K562 (cell line): Measurements from ENCODE around the gene PDCD1LG2. TPM values are rescaled to one million over a fixed set of nuclear protein-coding genes. Genes with fewer than 3 reads are reported as not detected.

Experiments used
- ATAC-seq: fragments of 200-7000 bp; cut with Tn5 transposase; 3 replicates; pipeline ENCODE4 v1.9.1; 2020; ENCODE audit warnings: moderate library complexity
- BruUV-seq: library from RNA; stranded (reverse); fragments of 400-500 nt; replicated peaks from 2 replicates; lab custom pipeline; 2021; lab: Mats Ljungman, UMichigan
- CTCF ChIA-PET: fragments of 300-600 bp; formaldehyde crosslinking; extraction: SDS; loops from one replicate; lab custom pipeline; 2021; ENCODE audit warnings: low intra/inter-chr PET ratio; lab: Yijun Ruan, JAX
- POLR2A ChIA-PET: fragments of 300-600, 350-650 bp; sonication (Branson Sonifier 250); formaldehyde crosslinking; extraction: SDS; loops from one replicate; lab custom pipeline; 2021; ENCODE audit warnings: antibody characterized with exemption, inconsistent platforms; lab: Yijun Ruan, JAX
- DNase-seq, 4 experiments: peaks; one replicate each; pipeline versions ENCODE4 v3.0.0 to v3.0.0-alpha.2; 2011 to 2018; ENCODE audit warnings: low spot score in 3 of 4, mixed read lengths in 3 of 4; ENCODE audit errors: extremely low read depth in 1 of 4
- FAIRE-seq: peaks from 2 replicates; lab custom pipeline; 2011; peaks lifted over from hg19 to GRCh38; lab: Jason Lieb, UNC
- H2AFZ ChIP-seq: 2 replicates; pipeline ENCODE4 v1.6.0; 2011; ENCODE audit warnings: low read depth, low read length, control low read depth, inconsistent platforms
- H3K27ac ChIP-seq: fragments of 200-600 bp; 3 replicates; pipeline ENCODE4 v1.8.0; 2011; ENCODE audit warnings: low read depth, mild to moderate bottlenecking, control low read depth, inconsistent platforms, low read length, moderate library complexity, mixed read lengths; ENCODE audit errors: extremely low read depth
- H3K27me3 ChIP-seq, 2 experiments: fragments of 300-600 bp in 1 of 2; 2 replicates in 1 of 2; 3 replicates in 1 of 2; pipeline versions ENCODE4 v1.6.0 to v1.8.0; 2011; ENCODE audit warnings: inconsistent platforms in 2 of 2, low read length in 2 of 2, mild to moderate bottlenecking in 1 of 2, mixed read lengths in 1 of 2, moderate library complexity in 1 of 2; ENCODE audit not compliant: control insufficient read depth in 2 of 2, insufficient read depth in 2 of 2
- H3K36me3 ChIP-seq: fragments of 300-600 bp; 3 replicates; pipeline ENCODE4 v1.8.0; 2011; ENCODE audit warnings: mild to moderate bottlenecking, low read length, inconsistent platforms; ENCODE audit not compliant: control insufficient read depth, insufficient read depth
- H3K4me1 ChIP-seq, 2 experiments: fragments of 200-600 bp in 1 of 2; replicated peaks in 1 of 2; 2 replicates in 1 of 2; 3 replicates in 1 of 2; pipeline versions ENCODE4 v1.5.1 to v1.8.0; 2011; ENCODE audit warnings: inconsistent platforms in 2 of 2, low read length in 2 of 2, mild to moderate bottlenecking in 1 of 2, mixed read lengths in 1 of 2, moderate library complexity in 1 of 2; ENCODE audit not compliant: control insufficient read depth in 2 of 2, insufficient read depth in 2 of 2
- H3K4me2 ChIP-seq: 2 replicates; pipeline ENCODE4 v1.6.1; 2011; ENCODE audit warnings: low read length, control low read depth, inconsistent platforms, mixed read lengths; ENCODE audit not compliant: insufficient read depth
- H3K4me3 ChIP-seq: fragments of 200-600 bp; sonication (generic), shearing (Covaris generic); 2 replicates; pipeline ENCODE4 v1.5.1; 2016; ENCODE audit warnings: control low read depth, inconsistent platforms
- H3K79me2 ChIP-seq: fragments of 200-600 bp; 3 replicates; pipeline ENCODE4 v1.8.0; 2011; ENCODE audit warnings: low read length, inconsistent platforms; ENCODE audit not compliant: control insufficient read depth, insufficient read depth
- H3K9ac ChIP-seq, 2 experiments: 2 replicates each; pipeline versions ENCODE4 v1.6.0 to v1.6.1; 2011; ENCODE audit warnings: low read depth in 2 of 2, low read length in 2 of 2, control low read depth in 1 of 2, inconsistent platforms in 1 of 2, mild to moderate bottlenecking in 1 of 2, mixed read lengths in 1 of 2; ENCODE audit not compliant: insufficient read depth in 1 of 2
- H3K9me1 ChIP-seq: one replicate; pipeline ENCODE4 v1.6.0; 2011; ENCODE audit warnings: inconsistent platforms, mild to moderate bottlenecking, low read length, moderate library complexity; ENCODE audit not compliant: control insufficient read depth, insufficient read depth
- H3K9me3 ChIP-seq: replicated peaks from 2 replicates; pipeline ENCODE4 v1.5.1; 2011; ENCODE audit warnings: low read depth, low read length, inconsistent platforms; ENCODE audit not compliant: control insufficient read depth, insufficient read depth
- H4K20me1 ChIP-seq: replicated peaks from 2 replicates; pipeline ENCODE4 v1.6.1; 2011; ENCODE audit warnings: low read length, inconsistent platforms, mixed read lengths; ENCODE audit not compliant: control insufficient read depth, insufficient read depth
- ATF2 ChIP-seq: sonication (generic); formaldehyde crosslinking; IDR thresholded peaks from 2 replicates; pipeline ENCODE4 v1.8.1; 2022; ENCODE audit warnings: missing genetic modification reagents
- FOXK1 ChIP-seq: sonication (generic); formaldehyde crosslinking; IDR thresholded peaks from 2 replicates; pipeline ENCODE4 v1.8.0; 2022; ENCODE audit warnings: missing genetic modification reagents, mild to moderate bottlenecking, borderline replicate concordance
- HLTF ChIP-seq: fragments of 450-650 bp; IDR thresholded peaks from 2 replicates; pipeline ENCODE4 v1.6.1; 2016
- HNRNPK ChIP-seq: fragments of 200-400 bp; formaldehyde crosslinking; IDR thresholded peaks from one replicate; pipeline ENCODE4 v1.6.1; 2018; ENCODE audit warnings: mild to moderate bottlenecking, low read depth, low read length; ENCODE audit not compliant: poor library complexity, severe bottlenecking
- POU5F1 ChIP-seq: fragments of 150-350 bp; IDR thresholded peaks from 2 replicates; pipeline ENCODE4 v1.6.1; 2014; ENCODE audit warnings: borderline replicate concordance, low read length, low read depth, mild to moderate bottlenecking; ENCODE audit not compliant: partially characterized antibody
- RB1 ChIP-seq: fragments of 450-650 bp; IDR thresholded peaks from 2 replicates; pipeline ENCODE4 v1.6.1; 2017; ENCODE audit warnings: low read depth, mild to moderate bottlenecking
- RBM39 ChIP-seq: fragments of 200-400 bp; formaldehyde crosslinking; optimal IDR thresholded peaks from 2 replicates; pipeline ENCODE3; 2018; ENCODE audit warnings: low read depth, low read length
- ZFP36 ChIP-seq: fragments of 150-350 bp; IDR thresholded peaks from 2 replicates; pipeline ENCODE4 v1.6.1; 2018; ENCODE audit warnings: low read length, low read depth; ENCODE audit not compliant: partially characterized antibody
- ZNF324 ChIP-seq: fragments of 250-450 bp; sonication (Bioruptor Pico); IDR thresholded peaks from 2 replicates; pipeline ENCODE4 v1.4.0; 2020; ENCODE audit warnings: mild to moderate bottlenecking
- WGBS: fragments of 100-300 bp; shearing (Covaris generic); methylation state at CpG from one replicate; pipeline ENCODE4 v1.1.6; 2016; ENCODE audit warnings: low coverage, mixed read lengths; ENCODE audit not compliant: insufficient coverage; ENCODE audit errors: missing lambda C conversion rate; 5-methylcytosine and 5-hydroxymethylcytosine counted together
- in situ Hi-C: fragments of 300-500 bp; cut with MboI; formaldehyde crosslinking; loops from 4 replicates; pipeline ENCODE4 v1.15.0; 2018; ENCODE audit warnings: inconsistent platforms, mixed read lengths
- intact Hi-C: fragments of 100-400 bp; cut with micrococcal nuclease; formaldehyde crosslinking; loops from 2 replicates; pipeline ENCODE4 v1.14.2; 2022
- polyA plus RNA-seq, 8 experiments: library from polyadenylated mRNA; depleted of rRNA in 4 of 8; stranded (reverse) in 5 of 8; unstranded in 3 of 8; fragments of >200 nt; fragmentation: Nextera tagmentation in 2 of 8; fragmentation: Illumina TruSeq in 1 of 8; extraction: Ambion mirVana in 2 of 8; extraction: Trizol in 1 of 8; gene quantifications; 2 replicates each; pipeline versions ENCODE4 v1.2.1 to v1.2.3, GENCODE V29; 2011 to 2014; ENCODE audit warnings: inconsistent platforms in 1 of 8, missing spikeins in 1 of 8
- total RNA-seq, 7 experiments: library from RNA; depleted of rRNA in 6 of 7; stranded (reverse); fragments of >200 nt in 6 of 7; fragmentation: Illumina TruSeq in 2 of 7; extraction: Trizol in 2 of 7; gene quantifications; 2 replicates each; pipeline versions ENCODE4 v1.2.1 to v1.2.3, GENCODE V29; 2011 to 2021; ENCODE audit warnings: low replicate concordance in 1 of 7

The PDCD1LG2 gene
- total and polyA plus RNA-seq, 9 of the 15 experiments (the other 6 are each of a cell fraction or from before 2014, with no cell fraction given): not detected

- ChIA-PET CTCF (no interaction called here), POLR2A (no interaction called here)
- intact Hi-C loops (no loop called here), in situ Hi-C loops (no loop called here)
- H3K9me1 ChIP-seq: no peaks in the 10 kb centered on the region
- H3K4me1 ChIP-seq: peaks cover 0 to 7% of the 10 kb centered on the region in 2 experiments; a peak in 3 of 5 replicates
- FAIRE-seq (no peak), DNase-seq (no peak), ATAC-seq (no peak)
- no peak overlapping the region for H3K9ac ChIP-seq
- no peaks in the 10 kb centered on the region for H4K20me1 ChIP-seq
- H3K36me3 ChIP-seq: no peaks in the 10 kb centered on the region
- no peaks in the 10 kb centered on the region for H3K9me3 ChIP-seq
- no TSS peak for BruUV-seq
- WGBS: 64% methylated on average over 9 of the region's 9 CpGs
- no peaks in the 10 kb centered on the region for H3K79me2 ChIP-seq
- H3K27me3 ChIP-seq: no peaks in the 10 kb centered on the region
- no peak overlapping the region for H3K4me2 ChIP-seq
- H2AFZ ChIP-seq: no peak overlapping the region
- TF ChIP-seq RB1 (no peak), FOXK1 (CRISPR knock-in tag) (no peak), ZFP36 (no peak), ZNF324 (no peak), RBM39 (no peak), ATF2 (CRISPR knock-in tag) (no peak), POU5F1 (no peak), HNRNPK (no peak), HLTF (no peak)
- H3K4me3 ChIP-seq: no peak overlapping the region
- no peak overlapping the region for H3K27ac ChIP-seq
These were observed 21.9 kb upstream of the PDCD1LG2 start for GRCh38 chr9:5488221-5489008.
